Measurements from ENCODE around the gene GNGT1.
"Not testable (repeated sequence)": the region's sequence is repeated elsewhere in the genome, so short reads cannot be mapped to it uniquely, and the experiment has no call there.

Gene GNGT1

DNA sequence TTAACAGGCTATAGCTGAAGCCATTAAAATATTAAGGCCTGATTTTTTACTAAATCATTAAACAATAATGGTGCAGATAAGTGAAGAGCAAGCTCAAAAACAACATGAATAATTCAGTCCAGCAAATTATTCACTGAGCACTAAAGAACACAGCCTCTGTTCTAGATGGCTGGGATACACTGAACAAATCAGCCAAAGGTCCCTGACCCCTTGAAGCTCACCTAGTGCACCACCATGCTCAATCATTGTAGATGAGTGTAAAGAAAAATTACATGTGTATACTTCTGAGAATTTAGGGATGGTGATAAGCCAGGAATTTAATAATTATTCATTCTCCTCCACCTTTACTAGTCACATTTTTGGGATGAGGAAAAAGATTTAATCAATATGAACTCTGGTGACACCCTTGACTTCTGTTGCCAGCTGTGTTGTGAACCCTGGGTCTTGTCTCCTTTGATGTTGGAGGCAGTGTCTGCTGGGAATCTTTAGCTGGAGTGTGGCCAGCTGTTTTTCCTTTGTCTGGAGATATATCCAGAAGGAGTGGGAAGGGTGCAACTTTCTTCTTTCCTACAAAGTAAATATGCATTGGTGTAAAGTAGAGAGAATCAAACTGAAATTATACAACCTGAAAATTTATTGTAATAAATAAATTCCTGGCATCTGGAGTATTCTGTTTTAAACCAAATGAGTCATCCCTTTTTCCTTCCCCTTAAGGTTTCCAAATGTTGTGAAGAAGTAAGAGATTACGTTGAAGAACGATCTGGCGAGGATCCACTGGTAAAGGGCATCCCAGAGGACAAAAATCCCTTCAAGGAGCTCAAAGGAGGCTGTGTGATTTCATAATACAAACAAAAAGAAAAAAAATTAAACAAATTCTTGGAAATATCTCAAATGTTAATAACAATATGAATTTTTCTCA lies 4.0 kb downstream of the GNGT1 start:
- no peak for DNase-seq

DNA sequence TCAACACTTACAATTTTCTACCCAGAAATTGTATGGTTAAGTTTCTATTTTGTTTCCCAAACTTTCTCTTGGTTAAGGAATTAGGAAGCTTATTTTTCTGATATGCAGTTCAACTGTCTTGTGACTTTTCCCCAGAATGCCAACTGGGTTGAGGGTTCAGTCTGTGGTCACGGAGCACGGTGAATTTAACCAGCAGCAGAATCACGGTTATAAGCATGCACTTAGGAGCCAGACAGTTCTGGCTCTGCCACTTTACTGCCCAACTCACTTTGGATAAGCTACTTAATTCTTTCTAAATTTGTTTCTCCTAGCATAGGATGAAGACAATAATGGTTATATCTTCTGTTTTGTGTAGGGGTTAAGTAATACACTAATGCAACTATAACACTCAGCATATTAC lies 4.9 kb downstream of the GNGT1 start:
- not testable (repeated sequence) for DNase-seq

DNA sequence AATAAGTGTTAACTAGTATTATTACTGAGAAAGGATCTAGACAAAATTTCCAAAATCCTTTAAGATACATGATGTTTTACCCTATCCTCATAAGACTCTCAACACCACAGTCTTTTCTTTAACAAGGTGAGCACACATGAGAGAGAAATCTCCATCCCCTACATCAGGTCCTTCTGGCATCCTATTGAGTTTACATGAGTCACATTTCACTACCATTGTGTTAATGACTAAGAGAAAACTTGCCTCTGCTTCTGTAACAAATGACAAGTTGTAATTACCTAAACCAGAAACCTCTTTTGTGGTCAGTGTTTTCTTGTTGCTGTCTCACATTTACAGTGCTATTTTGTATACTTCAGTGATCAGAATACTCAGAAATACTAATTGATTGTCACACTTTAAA lies 5.3 kb downstream of the GNGT1 start:
- DNase-seq, result not testable (repeated sequence)

GRCh38 chr7:93913197-93913596 lies 6.8 kb downstream of the GNGT1 start:
- no peak for DNase-seq

DNA sequence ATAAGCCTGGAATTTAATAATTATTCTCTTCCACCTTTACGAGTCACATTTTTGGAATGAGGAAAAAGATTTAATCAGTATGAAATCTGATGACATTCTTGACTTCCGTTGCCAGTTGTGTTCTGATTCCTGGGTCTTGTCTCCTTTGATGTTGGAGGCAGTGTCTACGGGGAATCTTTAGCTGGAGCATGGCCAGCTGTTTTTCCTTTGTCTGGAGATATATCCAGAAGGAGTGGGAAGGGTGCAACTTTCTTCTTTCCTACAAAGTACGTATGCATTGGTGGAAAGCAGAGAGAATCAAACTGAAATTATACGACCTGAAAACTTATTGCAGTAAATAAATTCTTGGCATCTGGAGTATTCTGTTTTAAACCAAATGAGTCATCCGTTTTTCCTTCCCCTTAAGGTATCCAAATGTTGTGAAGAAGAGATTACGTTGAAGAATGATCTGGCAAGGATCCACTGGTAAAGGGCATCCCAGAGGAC lies 8.3 kb downstream of the GNGT1 start:
- no peak for DNase-seq

- DNase-seq, result not testable (repeated sequence)
These were observed 9.0 kb downstream of the GNGT1 start for GRCh38 chr7:93915206-93915842.

- DNase-seq, result not testable (repeated sequence)
These were observed 9.5 kb downstream of the GNGT1 start for GRCh38 chr7:93915888-93916287.

DNA sequence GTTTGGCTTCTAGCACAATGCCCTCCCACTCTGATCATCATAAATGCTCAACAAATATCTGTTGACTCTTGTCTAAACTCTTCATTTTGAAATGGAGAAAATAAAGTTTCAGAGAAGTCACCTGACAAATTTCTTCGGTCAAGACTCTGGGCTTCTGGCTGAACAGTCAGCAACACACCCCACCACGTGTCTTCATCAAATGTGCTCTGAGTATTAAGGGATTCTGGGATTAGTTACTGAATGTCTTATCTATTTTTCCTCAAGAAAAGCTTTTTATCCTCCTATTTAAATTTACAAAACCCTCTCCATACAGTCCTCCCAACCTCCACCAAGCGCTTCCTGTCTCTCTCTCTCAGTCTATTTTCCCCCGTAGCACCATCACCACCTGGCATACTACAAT lies 9.9 kb downstream of the GNGT1 start:
- not testable (repeated sequence) for DNase-seq

DNA sequence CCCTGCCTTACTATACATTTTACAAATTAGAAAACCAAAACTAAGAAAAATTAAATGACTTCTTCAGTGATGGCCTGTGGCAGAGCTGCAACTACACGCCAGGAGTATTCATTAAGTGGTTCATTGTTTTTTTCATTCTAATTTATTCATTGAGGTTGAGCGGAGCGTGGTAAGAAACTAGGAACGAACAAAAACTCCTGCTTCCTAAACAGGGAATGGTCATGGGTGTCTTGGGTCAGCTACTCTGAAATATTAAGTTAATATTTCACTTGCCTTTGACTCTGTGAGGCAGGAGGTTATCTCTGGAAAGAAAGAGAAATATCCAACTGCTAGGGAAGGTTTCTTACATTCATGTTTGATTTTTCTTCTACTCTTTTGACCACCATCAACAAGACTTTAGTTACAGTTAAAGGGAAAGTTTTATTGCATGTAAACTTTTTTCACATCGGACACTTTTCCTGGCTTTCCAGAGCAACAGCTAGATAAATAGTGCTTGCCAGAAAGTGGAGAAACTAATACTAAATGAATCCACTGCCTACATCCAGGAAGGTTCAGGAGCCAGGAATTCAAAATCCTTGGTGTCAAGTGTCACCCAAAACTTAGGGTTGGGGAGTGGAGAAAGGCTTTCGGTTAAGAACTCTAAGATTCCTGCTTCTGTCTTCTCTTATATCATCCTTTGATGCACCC lies 14.3 kb downstream of the GNGT1 start:
- DNase-seq, result no peak

DNA sequence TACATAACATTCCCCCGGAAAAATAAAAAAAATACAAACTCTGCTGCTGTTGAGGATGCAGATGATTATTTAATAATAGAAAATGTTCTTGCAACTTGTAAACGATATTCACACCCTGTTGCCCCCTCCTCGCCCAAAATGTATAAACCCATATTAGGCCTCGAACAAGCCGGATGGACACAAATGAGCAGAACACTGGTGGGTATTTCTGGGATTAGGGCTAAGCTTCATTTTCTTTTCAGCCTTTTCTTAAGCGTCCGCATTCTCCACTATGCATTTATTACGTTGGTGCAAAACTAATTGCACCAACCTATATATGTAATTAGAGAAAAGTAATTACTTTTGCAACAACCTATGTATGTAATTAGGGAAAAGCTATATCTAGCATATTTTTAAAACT lies 14.8 kb downstream of the GNGT1 start:
- DNase-seq, result no peak

- DNase-seq, result no peak
These were observed 15.5 kb downstream of the GNGT1 start, which contains the start of gene GNG11 for GRCh38 chr7:93921607-93922566. TSS of gene GNG11 (plus strand) at chr7:93921735. CDS start at chr7:93922138, 403 bp downstream.

GRCh38 chr7:93923296-93923695 lies 16.9 kb downstream of the GNGT1 start:
- DNase-seq, result no peak

- DNase-seq, result no peak
These were observed 17.6 kb downstream of the GNGT1 start for GRCh38 chr7:93923942-93924341.

DNA sequence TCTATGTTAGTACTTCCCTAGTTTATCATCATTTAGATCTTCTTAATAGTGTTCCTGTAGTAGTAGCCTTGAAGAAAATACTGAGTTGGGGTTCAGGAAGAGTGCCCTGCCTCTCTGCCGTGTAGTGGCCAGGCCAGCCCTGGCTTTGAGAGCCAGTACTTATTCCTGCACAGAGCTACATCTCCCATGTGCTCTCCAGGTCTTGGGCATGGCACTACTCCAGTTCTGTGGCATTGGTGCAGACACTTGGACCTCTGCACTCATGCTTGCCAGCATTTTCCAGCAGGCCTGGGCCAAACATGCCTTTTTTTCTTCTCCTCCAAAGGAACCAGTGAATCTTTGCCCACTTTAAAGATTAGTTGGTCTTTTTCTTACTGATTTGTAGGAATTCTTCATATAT lies 20.4 kb downstream of the GNGT1 start:
- DNase-seq, result no peak

DNA sequence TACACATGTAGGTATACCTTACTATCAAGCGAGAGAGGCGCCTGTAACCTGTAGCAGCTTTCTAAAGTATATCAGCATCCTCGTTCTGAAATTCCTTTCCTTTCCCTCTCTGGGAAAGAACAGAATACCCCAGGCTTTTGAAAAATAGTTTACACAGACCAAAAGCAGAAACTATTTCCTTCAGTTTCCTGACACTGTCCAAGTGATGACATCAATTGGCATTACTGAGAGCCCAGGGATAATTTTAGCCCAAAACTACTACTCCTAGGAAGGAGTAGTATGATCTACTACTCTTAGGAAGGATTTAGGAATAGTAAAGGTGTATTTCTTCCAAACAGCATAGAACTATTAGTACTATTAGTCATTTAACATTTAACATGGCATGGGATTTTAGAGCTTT lies 21.2 kb downstream of the GNGT1 start:
- DNase-seq, result no peak

DNA sequence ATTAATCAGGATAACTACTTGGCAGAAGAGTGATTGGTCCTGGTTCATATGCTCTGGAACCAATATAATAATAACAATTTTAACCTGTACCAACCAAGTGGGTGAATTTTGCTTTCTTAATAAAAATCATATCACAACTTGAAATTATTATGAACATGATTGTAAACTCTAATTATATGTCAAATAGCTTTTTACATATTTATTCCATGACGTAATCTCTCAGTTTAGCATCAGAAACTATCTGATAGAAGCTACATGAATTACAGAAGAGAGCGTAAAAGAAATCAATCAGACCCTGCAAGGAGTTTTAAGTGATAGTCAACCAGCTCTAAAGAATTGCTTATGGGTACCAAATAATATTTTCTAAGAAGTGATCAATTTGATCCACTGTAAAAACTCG lies 25.3 kb downstream of the GNGT1 start:
- no peak for DNase-seq

- no peak for DNase-seq
These were observed 26.8 kb downstream of the GNGT1 start for GRCh38 chr7:93933156-93933555.

DNA sequence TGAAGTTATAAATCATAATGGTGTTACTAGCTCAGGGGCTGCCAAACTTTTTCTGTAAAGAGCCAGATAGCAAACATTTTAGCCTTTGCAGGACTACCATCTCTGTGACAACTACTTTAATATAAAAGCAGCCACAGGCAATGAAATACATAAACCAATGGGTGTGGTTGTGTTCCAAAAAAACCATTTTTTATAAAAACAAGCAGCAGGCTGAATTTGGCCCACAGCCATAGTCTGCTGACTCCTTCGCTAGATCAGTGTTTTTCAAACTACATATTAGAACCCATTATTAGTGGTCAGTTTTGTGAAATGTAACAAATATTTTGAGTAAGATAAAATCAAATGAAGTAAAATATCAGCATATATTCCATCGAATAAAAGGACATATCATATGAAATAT lies 28.7 kb downstream of the GNGT1 start:
- DNase-seq, result no peak

DNA sequence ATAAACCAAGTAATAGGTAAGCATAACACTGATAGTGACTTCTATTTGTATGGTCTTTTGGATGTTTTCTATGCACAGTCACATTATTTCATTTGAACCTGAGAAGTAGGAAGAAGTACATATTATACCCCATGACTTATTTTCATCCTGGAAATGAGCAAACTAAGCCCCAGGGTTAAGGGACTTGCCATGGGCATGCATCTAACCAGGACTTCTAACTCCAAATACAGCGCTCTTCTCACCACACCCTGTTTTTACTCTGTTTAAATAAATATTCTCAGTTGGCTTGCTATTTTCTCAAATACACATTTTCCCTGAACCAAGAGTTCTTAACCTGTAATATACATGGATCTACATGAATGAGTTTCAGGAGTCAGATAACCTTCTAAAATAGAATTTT lies 31.5 kb downstream of the GNGT1 start:
- no peak for DNase-seq

- DNase-seq, result no peak
These were observed 31.9 kb downstream of the GNGT1 start for GRCh38 chr7:93938293-93938692.

- no peak for DNase-seq
These were observed 35.6 kb downstream of the GNGT1 start for GRCh38 chr7:93941945-93942344.

DNA sequence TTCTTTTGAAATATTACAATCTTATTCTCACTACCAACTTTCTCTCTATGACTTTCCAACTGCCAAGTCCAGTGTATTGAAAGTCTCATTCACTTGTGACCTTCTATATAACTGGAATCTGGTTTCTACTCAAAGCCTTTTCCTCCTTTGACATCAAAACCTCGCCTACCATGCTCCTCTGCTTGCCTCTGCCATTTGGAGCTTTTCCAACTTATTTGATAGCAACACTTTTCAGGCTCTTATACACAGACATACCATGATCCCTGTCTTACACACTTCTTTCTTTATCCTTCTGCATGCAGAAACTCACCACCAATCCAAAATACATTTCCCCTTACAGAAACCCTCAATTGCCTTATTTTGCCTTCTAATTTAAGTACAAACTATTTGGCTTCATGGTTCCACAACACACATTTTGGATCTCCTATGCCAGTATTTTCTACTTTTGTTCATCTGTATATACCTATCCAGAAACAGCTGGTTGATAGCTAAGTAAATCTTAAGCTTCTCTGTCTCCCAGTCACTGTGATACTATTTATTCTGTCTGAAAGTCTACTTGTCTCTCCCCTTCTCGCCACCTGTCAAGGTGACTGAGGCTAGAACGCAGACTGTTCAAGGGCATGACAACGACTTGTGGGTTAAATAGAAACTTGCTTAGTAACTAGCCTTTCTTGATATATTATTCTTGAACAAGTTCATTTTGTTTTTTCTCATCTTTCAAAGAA lies 37.6 kb downstream of the GNGT1 start:
- DNase-seq, result no peak

All from GF-D8 (cell line).